Neural progenitor cell (in vitro differentiated cells): ENCODE measurements around the gene CEP350. TPM values are rescaled to one million over a fixed set of nuclear protein-coding genes. Genes with fewer than 3 reads are reported as not detected.
A peak's percentile ranks its signal among the peaks of the same experiment; 100 is the strongest.

Experiments used
- DNase-seq: peaks from one replicate; pipeline ENCODE4 v3.0.0-alpha.2; 2016; ENCODE audit warnings: low spot score
- H2AFZ ChIP-seq: fragments of 200-600 bp; sonication (generic); replicated peaks from 2 replicates; pipeline ENCODE4 v1.6.1; 2016; ENCODE audit warnings: antibody characterized with exemption
- H3F3A ChIP-seq: fragments of 200-600 bp; sonication (generic); 2 replicates; pipeline ENCODE4 v1.6.1; 2016; ENCODE audit warnings: antibody characterized with exemption, low read depth
- H3K27ac ChIP-seq: fragments of 200-600 bp; sonication (generic); 2 replicates; pipeline ENCODE4 v1.5.1; 2016; ENCODE audit warnings: mild to moderate bottlenecking
- H3K27me3 ChIP-seq: fragments of 200-600 bp; sonication (generic); 2 replicates; pipeline ENCODE4 v1.6.1; 2016; ENCODE audit warnings: mild to moderate bottlenecking, moderate library complexity
- H3K36me3 ChIP-seq: fragments of 200-600 bp; sonication (generic); 2 replicates; pipeline ENCODE4 v1.5.1; 2016
- H3K4me1 ChIP-seq: fragments of 200-600 bp; sonication (generic); 2 replicates; pipeline ENCODE4 v1.6.1; 2016; ENCODE audit warnings: mixed run types
- H3K4me2 ChIP-seq: fragments of 200-600 bp; sonication (generic); 2 replicates; pipeline ENCODE4 v1.6.1; 2016
- H3K4me3 ChIP-seq: fragments of 200-600 bp; sonication (generic); 2 replicates; pipeline ENCODE4 v1.5.1; 2016
- H3K79me2 ChIP-seq: fragments of 200-600 bp; sonication (generic); 2 replicates; pipeline ENCODE4 v1.6.1; 2016; ENCODE audit warnings: low read depth
- H3K9ac ChIP-seq: fragments of 200-600 bp; sonication (generic); 2 replicates; pipeline ENCODE4 v1.6.1; 2016
- H3K9me3 ChIP-seq: fragments of 200-600 bp; sonication (generic); 2 replicates; pipeline ENCODE4 v1.5.1; 2016; ENCODE audit warnings: low read depth
- H4K20me1 ChIP-seq: fragments of 200-600 bp; sonication (generic); 2 replicates; pipeline ENCODE4 v1.6.1; 2016; ENCODE audit warnings: low read depth
- H3K27ac Mint-ChIP-seq: 3 replicates; pipeline ENCODE4 v1.8.0; 2021; ENCODE audit warnings: mixed read lengths
- H3K27me3 Mint-ChIP-seq: 2 replicates; pipeline ENCODE4 v1.8.0; 2022; ENCODE audit warnings: low read depth, mild to moderate bottlenecking, inconsistent platforms, moderate library complexity, mixed read lengths; ENCODE audit not compliant: insufficient read depth
- H3K36me3 Mint-ChIP-seq: 3 replicates; pipeline ENCODE4 v1.8.0; 2021; ENCODE audit warnings: mixed read lengths
- H3K4me1 Mint-ChIP-seq: 3 replicates; pipeline ENCODE4 v1.8.0; 2021; ENCODE audit warnings: mixed read lengths
- H3K4me3 Mint-ChIP-seq: 3 replicates; pipeline ENCODE4 v1.8.0; 2021; ENCODE audit warnings: mild to moderate bottlenecking, moderate library complexity, mixed read lengths
- H3K9me3 Mint-ChIP-seq: 3 replicates; pipeline ENCODE4 v1.8.0; 2020; ENCODE audit warnings: mixed read lengths
- CTCF ChIP-seq: fragments of 200-600 bp; sonication (generic); IDR thresholded peaks from 2 replicates; pipeline ENCODE4 v1.5.1; 2017; ENCODE audit warnings: antibody characterized with exemption, mild to moderate bottlenecking
- EZH2 ChIP-seq: fragments of 200-600 bp; sonication (generic); IDR thresholded peaks from 2 replicates; pipeline ENCODE4 v1.6.1; 2017; ENCODE audit warnings: antibody characterized with exemption, mild to moderate bottlenecking, moderate library complexity
- EZH2phosphoT487 ChIP-seq: fragments of 200-600 bp; sonication (generic); IDR thresholded peaks from 2 replicates; pipeline ENCODE4 v1.6.1; 2017; ENCODE audit warnings: antibody characterized with exemption
- total RNA-seq: library from RNA; depleted of rRNA; stranded (reverse); fragments of >200 nt; gene quantifications from 2 replicates; pipeline ENCODE4 v1.2.3, GENCODE V29; 2015; ENCODE audit warnings: low replicate concordance

CEP350 gene
- total RNA-seq, 1 donor from 2014 or later: 61.2 TPM

DNA sequence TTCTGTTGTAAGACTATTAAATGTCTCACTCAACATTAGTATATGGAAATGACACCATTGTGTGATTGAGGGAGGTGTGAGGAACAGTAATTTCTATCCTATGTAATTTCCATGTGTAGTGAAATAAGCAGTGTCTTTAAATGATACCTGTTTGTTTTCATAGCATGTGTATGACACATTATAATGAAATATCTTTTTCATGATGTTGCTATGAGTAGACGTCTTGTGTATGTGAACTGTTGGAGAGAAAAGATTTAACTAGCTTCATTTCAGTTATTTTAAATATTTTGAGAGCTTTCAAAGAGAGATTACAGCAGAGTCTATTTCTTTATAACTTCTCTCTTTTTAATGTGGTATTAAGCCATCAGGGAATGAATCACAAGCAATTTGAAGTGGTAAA lies 128.6 kb downstream of the CEP350 start:
- TF ChIP-seq EZH2: no peak
- H3K9me3 Mint-ChIP-seq: no peaks in the 10 kb centered on the region
- H3K36me3 Mint-ChIP-seq: peaks cover 8% of the 10 kb centered on the region
- no peak overlapping the region for H3K27ac Mint-ChIP-seq
- H3K4me3 Mint-ChIP-seq: no peak overlapping the region
- Histone ChIP-seq H3K9ac (no peak overlapping the region), H3K4me1 (no peaks in the 10 kb centered on the region), H3K4me2 (no peak overlapping the region), H3K27ac (no peak overlapping the region), H3K27me3 (no peaks in the 10 kb centered on the region), H3K79me2 (no peaks in the 10 kb centered on the region), H3K9me3 (no peaks in the 10 kb centered on the region), H2AFZ (no peak overlapping the region), H3K4me3 (no peak overlapping the region), H4K20me1 (no peaks in the 10 kb centered on the region), H3F3A (peaks cover 3% of the 10 kb centered on the region), H3K36me3 (peaks cover 24% of the 10 kb centered on the region)
- H3K27me3 Mint-ChIP-seq: no peaks in the 10 kb centered on the region
- H3K4me1 Mint-ChIP-seq: no peaks in the 10 kb centered on the region
- DNase-seq: no peak

DNA sequence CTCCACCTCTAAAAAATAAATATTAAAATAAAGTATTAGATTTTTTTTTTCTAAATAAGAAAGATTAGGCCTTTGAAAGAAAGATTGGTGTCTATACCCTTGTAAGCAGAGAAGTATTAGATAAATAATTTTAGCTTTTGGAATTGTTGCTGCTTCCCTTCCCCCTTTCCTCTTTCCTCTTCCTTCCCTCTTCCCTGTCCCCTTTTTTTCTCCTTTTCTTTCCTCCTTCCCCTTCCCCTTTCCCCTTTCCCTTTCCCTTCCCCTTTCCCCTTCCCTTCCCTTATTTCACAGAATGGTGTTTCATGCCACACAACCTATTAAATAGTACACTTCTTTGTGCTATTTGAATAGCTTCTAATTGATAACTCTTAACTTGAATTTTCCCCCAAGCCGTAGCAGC lies 130.3 kb downstream of the CEP350 start:
- Mint-ChIP-seq H3K27me3 (no peaks in the 10 kb centered on the region), H3K9me3 (no peaks in the 10 kb centered on the region)
- DNase-seq: no peak

DNA sequence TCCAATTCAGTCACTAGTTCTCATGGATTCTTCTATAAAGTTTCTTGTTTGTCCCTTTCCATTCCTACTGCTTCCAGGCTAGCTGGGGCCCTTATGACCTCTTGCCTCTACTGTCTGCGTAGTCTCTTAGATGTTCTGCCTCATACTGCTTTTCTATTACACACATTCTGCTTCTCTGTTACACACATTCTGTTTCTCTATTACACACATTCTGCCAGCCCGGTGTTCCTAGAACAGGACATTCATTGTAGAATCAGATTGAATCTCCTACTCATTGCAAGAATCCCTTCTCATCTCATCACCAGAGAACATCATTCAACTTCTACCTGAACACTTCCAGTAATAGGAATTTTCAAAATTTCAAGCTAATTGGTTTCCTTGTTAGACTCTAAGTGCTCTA lies 130.7 kb downstream of the CEP350 start:
- Mint-ChIP-seq H3K27me3 (no peaks in the 10 kb centered on the region), H3K9me3 (no peaks in the 10 kb centered on the region), H3K27ac (no peak overlapping the region), H3K4me3 (no peak overlapping the region), H3K4me1 (no peaks in the 10 kb centered on the region), H3K36me3 (peaks cover 16% of the 10 kb centered on the region)
- no peak overlapping the region for H3K4me2 ChIP-seq
- H3K4me1 ChIP-seq: no peaks in the 10 kb centered on the region
- H3K27me3 ChIP-seq: no peaks in the 10 kb centered on the region
- no peak for TF ChIP-seq CTCF
- no peak for TF ChIP-seq EZH2
- TF ChIP-seq EZH2phosphoT487: no peak
- H3K79me2 ChIP-seq: no peaks in the 10 kb centered on the region
- H3K27ac ChIP-seq: no peak overlapping the region
- H3K9ac ChIP-seq: no peak overlapping the region
- H3K36me3 ChIP-seq: peaks cover 25% of the 10 kb centered on the region
- no peak overlapping the region for H2AFZ ChIP-seq
- H3K4me3 ChIP-seq: no peak overlapping the region
- H4K20me1 ChIP-seq: no peaks in the 10 kb centered on the region
- DNase-seq: no peak
- H3F3A ChIP-seq: peaks cover 3% of the 10 kb centered on the region
- no peaks in the 10 kb centered on the region for H3K9me3 ChIP-seq

More for the DNA sequence above, 130.3 kb downstream of the CEP350 start:
- Histone ChIP-seq H3K79me2 (no peaks in the 10 kb centered on the region), H4K20me1 (no peaks in the 10 kb centered on the region), H3K9ac (no peak overlapping the region), H2AFZ (no peak overlapping the region), H3K9me3 (no peaks in the 10 kb centered on the region), H3F3A (peaks cover 3% of the 10 kb centered on the region), H3K36me3 (peaks cover 25% of the 10 kb centered on the region), H3K4me3 (no peak overlapping the region), H3K4me2 (no peak overlapping the region), H3K27ac (peak overlapping the region; percentile 61), H3K27me3 (no peaks in the 10 kb centered on the region), H3K4me1 (no peaks in the 10 kb centered on the region)
- Mint-ChIP-seq H3K36me3 (peaks cover 14% of the 10 kb centered on the region), H3K4me1 (no peaks in the 10 kb centered on the region), H3K4me3 (no peak overlapping the region), H3K27ac (no peak overlapping the region)
- no peak for TF ChIP-seq EZH2

GRCh38 chr1:180092931-180093650 lies 138.5 kb downstream of the CEP350 start:
- Histone ChIP-seq H3K4me1 (peaks cover 3% of the 10 kb centered on the region), H3K4me3 (no peak overlapping the region), H4K20me1 (no peaks in the 10 kb centered on the region), H3K27ac (no peak overlapping the region), H3K4me2 (no peak overlapping the region), H3K9me3 (no peaks in the 10 kb centered on the region), H2AFZ (no peak overlapping the region), H3K36me3 (peaks cover 48% of the 10 kb centered on the region), H3K9ac (no peak overlapping the region), H3K79me2 (no peaks in the 10 kb centered on the region), H3F3A (no peaks in the 10 kb centered on the region), H3K27me3 (no peaks in the 10 kb centered on the region)
- no peak overlapping the region for H3K27ac Mint-ChIP-seq
- H3K36me3 Mint-ChIP-seq: peaks cover 42% of the 10 kb centered on the region
- no peaks in the 10 kb centered on the region for H3K9me3 Mint-ChIP-seq
- no peaks in the 10 kb centered on the region for H3K4me1 Mint-ChIP-seq
- no peak overlapping the region for H3K4me3 Mint-ChIP-seq
- TF ChIP-seq EZH2: no peak
- H3K27me3 Mint-ChIP-seq: no peaks in the 10 kb centered on the region
- peak; percentile 3 for DNase-seq
